HG03066 (cell line): ENCODE results near the gene GFOD2.
A peak's percentile ranks its signal among the peaks of the same experiment; 100 is the strongest.

ENCODE experiments used
- ATAC-seq: cut with Tn5 transposase; IDR thresholded peaks from one replicate; pipeline ENCODE4 v1.9.1; 2021; ENCODE audit warnings: low read depth; ENCODE audit not compliant: unreplicated experiment

Gene GFOD2

DNA sequence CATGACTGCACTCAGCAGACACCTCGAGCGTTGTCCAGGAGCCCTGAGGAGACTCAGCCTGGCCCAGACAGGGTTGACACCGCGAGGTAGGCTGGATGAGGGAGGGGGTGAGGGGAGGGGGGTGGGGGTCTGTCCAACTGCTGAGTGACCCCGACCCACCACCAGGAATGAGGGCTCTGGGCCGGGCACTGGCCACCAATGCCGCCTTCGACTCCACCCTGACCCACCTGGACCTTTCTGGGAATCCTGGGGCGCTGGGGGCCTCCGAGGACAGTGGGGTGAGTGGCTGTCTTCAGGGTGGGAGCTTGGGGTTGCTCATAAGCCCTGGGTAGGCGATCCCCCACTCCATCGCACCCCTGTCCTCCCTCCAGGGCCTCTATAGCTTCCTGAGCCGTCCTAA, 71.4 kb downstream of the GFOD2 start:
- ATAC-seq: no peak

DNA sequence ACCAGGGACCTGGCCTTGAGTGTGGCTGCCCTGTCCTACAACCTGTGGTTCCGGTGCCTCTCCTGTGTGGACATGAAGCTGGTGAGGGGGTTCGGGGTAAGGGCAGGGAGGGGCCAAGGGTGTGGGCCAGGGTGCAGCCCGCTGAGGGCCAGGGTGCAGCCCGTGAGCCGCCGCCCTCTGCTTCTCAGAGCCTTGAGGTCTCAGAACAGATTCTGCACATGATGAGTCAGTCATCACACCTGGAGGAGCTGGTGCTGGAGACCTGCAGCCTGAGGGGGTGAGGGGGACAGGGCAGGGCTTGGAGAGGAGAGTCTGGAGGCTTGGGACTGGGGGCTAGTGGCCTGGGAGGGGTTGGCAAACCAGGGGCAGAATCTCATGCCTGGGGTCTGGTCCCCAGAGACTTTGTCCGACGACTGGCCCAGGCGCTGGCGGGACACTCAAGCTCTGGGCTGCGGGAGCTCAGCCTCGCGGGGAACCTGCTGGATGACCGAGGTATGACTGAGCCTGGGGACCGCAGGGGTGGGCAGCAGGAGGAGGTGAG, 71.9 kb downstream of the GFOD2 start:
- ATAC-seq: no peak

DNA sequence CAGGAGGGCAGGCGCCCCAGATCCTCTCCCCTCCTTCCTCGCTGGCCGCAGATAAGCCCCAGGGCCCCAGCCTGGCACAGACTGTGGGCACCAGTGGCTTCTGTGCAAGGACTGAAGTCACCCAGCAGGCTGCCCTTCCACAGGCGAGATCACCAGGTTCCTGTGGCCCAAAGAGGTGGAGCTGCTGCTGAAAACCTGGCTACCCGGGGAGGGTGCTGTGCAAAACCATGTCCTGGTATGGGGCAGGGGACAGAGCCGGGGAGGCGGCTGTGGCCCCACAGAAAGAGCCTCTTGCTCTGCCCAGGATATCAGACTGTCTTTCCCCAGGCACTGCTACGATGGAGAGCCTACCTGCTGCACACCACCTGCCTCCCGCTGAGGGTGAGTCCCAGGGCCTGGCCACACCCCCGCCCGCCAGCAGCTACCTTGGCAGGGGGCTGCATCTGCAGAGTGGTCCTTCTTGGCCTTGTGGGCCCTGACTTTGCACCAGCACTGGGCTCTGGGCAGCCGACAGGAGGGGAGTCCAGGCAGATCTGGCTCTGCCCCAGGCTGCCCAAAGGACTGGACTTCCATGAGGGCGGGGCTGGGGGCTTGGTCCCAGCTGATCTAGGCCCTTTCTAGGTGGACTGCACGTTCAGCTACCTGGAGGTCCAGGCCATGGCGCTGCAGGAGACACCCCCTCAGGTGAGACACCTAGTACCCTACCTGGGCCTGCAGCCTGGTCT, 73.6 kb downstream of the GFOD2 start:
- ATAC-seq: peak; percentile 27

DNA sequence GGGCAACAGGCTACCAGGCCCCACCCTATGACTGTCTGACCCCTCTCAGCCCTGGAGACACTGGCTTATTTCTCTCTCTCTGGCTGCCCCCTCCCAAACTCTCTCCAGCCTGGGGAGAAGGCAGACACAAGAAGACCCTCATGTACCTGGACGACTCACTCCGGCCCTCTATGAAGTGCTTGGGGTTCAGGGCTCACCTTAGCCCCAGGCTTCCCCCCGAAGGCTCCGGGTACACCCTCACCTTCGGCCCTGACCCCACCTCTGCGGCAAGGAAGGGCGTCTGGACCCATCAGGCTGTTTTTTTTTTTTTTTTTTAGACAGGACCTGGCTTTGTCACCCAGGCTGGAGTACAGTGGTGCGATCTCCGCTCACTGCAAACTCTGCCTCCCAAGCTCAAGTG, 75.1 kb downstream of the GFOD2 start:
- ATAC-seq: no peak

DNA sequence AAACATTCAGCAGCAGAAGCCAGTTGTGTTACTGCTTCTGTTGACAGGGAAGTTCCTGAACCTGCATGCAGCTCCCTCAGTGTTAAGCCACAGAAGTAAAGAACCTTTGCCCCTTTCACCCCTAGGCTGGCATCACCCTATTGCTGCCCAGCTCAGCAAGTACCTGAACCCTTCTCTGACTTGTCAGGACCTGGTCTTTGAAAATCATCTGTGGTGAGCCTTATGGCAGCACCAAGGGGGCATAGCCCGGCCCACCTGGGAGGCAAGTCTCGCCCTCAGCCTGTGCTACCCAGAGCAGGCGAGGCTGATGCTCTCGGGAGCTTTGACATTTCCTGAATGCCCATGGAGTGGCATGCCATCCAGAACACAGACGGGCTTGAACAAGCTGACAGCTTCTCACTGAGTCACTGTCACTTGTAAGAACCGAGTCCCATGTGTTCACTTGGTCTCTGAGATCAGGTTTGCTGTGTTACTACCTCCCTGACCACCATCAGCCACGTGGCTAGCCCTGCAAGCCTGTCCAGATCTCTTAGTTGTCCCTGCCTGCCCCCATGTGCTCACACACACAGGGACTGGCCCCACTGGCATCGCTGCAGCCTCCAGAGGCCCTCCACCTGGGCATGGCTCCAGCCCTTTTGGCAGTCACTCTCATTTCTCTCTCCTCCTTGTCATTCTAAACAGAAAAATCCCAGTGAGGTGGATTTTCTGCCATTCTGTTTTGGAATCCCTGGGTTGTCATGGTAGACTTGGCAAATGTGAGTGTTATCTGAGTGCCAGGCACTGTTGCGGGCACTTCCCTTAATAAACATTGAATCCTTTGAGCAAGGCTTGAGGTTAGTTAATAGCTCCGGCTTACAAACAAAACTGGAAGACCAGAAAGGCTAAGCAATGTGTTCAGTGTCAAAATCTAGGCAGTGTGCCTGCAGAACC, 77.1 kb downstream of the GFOD2 start:
- no peak for ATAC-seq

DNA sequence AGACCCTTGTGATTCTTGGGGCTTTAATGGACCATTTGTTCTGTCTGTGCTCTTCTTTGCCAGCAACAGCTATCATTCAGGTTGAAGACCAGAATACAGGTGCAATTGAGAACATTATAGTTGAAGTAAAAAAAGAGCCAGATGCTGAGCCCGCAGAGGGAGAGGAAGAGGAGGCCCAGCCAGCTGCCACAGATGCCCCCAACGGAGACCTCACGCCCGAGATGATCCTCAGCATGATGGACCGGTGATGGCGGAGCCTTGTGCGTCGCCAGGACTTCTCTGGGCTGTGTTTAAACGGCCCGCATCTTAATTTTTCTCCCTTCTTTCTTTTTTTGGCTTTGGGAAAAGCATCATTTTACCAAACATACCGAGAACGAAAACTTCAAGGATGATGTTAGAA, 81.5 kb downstream of the GFOD2 start:
- no peak for ATAC-seq

DNA sequence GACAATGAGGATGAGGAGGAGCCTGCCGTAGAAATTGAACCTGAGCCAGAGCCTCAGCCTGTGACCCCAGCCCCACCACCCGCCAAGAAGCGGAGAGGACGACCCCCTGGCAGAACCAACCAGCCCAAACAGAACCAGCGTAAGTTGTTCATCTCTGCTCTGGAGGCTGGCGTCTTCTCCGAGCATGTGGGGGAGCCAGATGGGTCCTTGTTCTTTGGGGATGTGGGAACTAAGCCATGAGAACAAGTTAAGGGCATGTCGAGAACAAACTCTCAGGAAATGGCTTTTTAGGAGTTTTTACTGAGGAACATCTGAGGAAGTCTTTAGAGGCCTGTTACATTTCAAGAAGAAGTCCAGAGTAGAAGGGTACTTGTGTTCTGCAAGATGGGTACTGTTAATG, 82.4 kb downstream of the GFOD2 start:
- ATAC-seq: no peak

DNA sequence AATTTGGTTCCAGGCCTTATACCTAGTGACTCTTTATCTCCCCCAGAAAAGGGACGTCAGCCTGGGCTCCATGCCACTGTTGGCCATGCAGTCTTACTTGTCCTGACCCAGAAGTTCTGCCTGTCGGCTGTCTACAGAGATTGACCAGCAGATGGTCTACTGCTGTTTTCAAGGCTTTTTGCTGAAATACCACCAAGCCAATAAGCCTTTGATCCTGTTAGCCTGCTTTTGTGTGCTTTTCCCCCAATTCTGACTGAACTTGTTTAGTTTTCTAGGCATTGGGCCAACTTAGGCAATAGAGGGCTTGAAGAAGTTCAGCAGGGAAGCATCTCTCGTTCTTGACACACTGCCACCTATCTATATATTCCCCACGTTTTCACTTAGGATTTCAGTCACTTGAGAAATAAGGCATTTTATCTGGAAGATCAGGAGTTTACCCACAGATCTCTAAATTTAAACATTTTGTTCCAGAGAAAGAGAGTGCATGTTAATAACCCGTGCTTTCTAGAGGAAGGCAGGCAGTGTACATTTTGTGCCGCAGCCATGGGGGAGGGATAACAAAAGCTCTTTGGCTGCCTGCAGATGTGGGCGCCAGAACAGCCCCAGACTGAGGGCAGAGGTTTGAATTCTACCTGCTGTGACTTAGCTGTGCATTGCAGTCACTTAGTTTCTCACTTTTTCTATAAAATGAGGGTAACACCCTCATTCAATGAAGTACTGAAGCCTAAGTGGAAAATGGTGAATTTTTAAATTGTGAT, 86.5 kb downstream of the GFOD2 start:
- ATAC-seq: no peak

DNA sequence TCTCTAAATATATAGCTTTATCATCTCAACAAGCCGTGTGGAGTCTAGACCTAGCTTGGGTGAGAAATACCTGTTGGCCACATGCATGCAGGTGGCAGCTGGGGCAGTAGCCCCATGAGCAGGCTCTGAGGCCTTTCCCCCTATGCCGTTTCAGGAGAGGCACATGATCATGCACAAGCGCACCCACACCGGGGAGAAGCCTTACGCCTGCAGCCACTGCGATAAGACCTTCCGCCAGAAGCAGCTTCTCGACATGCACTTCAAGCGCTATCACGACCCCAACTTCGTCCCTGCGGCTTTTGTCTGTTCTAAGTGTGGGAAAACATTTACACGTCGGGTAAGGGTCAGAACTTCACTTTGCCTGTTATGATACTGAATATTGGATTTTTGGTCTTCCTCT, 90.9 kb downstream of the GFOD2 start:
- ATAC-seq: no peak
